Mononuclear cell (primary cell): ENCODE data around the gene FBXW12. TPM values are rescaled to one million over a fixed set of nuclear protein-coding genes. Genes with fewer than 3 reads are reported as not detected.

Experiments
- H3K27me3 ChIP-seq: 2 replicates; pipeline ENCODE4 v1.6.0; 2011; ENCODE audit warnings: low read length, control low read depth; ENCODE audit not compliant: insufficient read depth
- H3K4me1 ChIP-seq: 2 replicates; pipeline ENCODE4 v1.5.1; 2011; ENCODE audit warnings: mild to moderate bottlenecking, low read length, control low read depth; ENCODE audit not compliant: insufficient read depth
- H3K4me3 ChIP-seq: 2 replicates; pipeline ENCODE4 v1.5.1; 2011; ENCODE audit warnings: mild to moderate bottlenecking, low read length, moderate library complexity
- H3K9me3 ChIP-seq: 2 replicates; pipeline ENCODE4 v1.5.1; 2011; ENCODE audit warnings: low read depth, mild to moderate bottlenecking, control low read depth, low read length
- total RNA-seq: library from RNA; depleted of rRNA; stranded (reverse); fragments of >200 nt; gene quantifications from one replicate; pipeline ENCODE4 v1.2.3, GENCODE V29; 2012

The FBXW12 gene
- total RNA-seq, 1 donor = not detected

- no peaks in the 10 kb centered on the region for H3K9me3 ChIP-seq
- no peaks in the 10 kb centered on the region for H3K27me3 ChIP-seq
- no peak overlapping the region for H3K4me3 ChIP-seq
- no peaks in the 10 kb centered on the region for H3K4me1 ChIP-seq
These were observed 38.4 kb downstream of the FBXW12 start for GRCh38 chr3:48410205-48411040.

GRCh38 chr3:48411041-48411588, 39.1 kb downstream of the FBXW12 start:
- no peak overlapping the region for H3K4me3 ChIP-seq
- H3K4me1 ChIP-seq = no peaks in the 10 kb centered on the region
- H3K27me3 ChIP-seq = no peaks in the 10 kb centered on the region
- H3K9me3 ChIP-seq = no peaks in the 10 kb centered on the region

DNA sequence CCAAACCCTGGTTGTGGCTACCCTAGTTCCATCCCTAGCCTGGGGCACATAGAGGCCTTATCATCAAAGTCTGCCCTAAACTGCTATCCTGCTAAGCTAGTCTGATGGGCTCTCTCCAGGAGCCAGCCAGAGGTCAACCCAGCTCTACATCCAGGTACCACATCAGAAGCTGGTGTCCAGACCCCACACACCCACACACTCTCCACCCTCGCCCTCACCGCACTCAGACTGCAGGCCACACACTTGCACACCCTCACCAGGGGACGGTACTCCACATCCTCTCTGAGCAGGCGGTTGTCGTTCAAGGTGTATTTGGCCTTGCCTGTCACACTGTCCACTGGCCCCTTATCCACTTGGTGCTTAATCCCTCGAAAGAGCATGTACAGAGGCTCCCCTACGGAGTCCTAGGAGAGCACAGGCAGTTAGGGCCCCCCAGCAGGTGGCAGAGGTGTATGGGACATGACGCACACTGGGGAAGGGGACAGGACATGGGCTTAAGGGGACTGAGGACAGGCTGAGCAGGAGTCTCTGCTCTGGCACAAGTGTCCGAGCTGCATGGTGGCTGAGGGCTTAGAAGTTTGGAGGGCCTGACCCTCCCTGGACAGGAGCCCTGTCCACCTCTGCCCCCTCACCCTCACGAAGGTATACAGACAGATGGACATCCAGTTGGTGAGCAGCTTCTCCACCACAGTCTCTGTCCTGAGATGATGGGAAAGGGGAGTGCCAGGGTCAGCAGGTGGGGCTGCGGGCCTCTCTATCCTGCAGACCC, 39.8 kb downstream of the FBXW12 start:
- H3K4me1 ChIP-seq = no peaks in the 10 kb centered on the region
- no peaks in the 10 kb centered on the region for H3K9me3 ChIP-seq
- H3K4me3 ChIP-seq = no peak overlapping the region
- no peaks in the 10 kb centered on the region for H3K27me3 ChIP-seq

GRCh38 chr3:48412375-48413001, 40.5 kb downstream of the FBXW12 start:
- no peak overlapping the region for H3K4me3 ChIP-seq

DNA sequence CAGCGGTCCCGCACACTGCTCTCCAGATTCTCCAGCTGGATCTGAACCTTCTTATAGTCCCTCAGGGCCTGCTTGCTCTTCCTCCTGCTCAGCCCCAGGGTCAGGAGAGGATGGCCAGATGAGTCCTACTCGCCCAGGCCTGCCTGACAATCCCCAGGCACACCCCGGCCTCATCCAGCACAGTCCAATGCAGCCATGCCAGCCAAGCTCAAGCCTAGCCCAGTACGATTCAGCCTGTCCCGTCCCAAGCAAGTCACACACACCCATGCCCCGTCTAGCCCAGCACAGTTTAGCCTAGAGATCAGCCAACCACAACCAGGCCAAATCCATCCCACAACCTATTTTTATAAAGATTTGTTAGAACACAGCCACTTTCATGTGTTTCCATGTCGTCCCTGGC, 41.1 kb downstream of the FBXW12 start:
- no peak overlapping the region for H3K4me3 ChIP-seq
- H3K9me3 ChIP-seq = no peaks in the 10 kb centered on the region
- no peaks in the 10 kb centered on the region for H3K27me3 ChIP-seq

More at GRCh38 chr3:48412375-48413001, 40.5 kb downstream of the FBXW12 start:
- Histone ChIP-seq H3K27me3 (no peaks in the 10 kb centered on the region), H3K9me3 (no peaks in the 10 kb centered on the region), H3K4me1 (no peaks in the 10 kb centered on the region)

DNA sequence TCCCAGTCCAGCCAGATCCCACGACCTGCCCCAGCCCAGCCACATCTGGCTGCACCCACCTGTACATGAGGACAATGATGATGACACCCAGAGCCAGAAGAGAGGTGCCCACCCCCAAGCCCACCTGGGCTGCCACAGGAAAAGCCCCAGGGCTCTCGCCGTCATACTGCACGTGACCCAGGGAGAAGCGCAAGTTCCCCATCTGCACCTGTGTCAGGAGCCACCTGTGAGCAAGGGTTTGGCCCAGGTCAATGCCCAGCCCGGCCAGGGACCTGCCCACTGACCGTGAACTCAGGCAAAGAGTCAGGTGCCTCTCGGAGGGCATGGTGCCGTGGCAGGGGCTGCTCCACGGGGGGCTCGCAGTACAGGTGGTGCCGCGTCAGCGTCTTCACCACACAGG, 41.6 kb downstream of the FBXW12 start:
- Histone ChIP-seq H3K9me3 (no peaks in the 10 kb centered on the region), H3K4me3 (no peak overlapping the region), H3K27me3 (no peaks in the 10 kb centered on the region), H3K4me1 (no peaks in the 10 kb centered on the region)

More for the DNA sequence above, 41.1 kb downstream of the FBXW12 start:
- H3K4me1 ChIP-seq = no peaks in the 10 kb centered on the region

- Histone ChIP-seq H3K4me3 (no peak overlapping the region), H3K4me1 (no peaks in the 10 kb centered on the region), H3K9me3 (no peaks in the 10 kb centered on the region), H3K27me3 (no peaks in the 10 kb centered on the region)
These were observed 42.6 kb downstream of the FBXW12 start for GRCh38 chr3:48414376-48415250.

GRCh38 chr3:48415251-48415953, 43.4 kb downstream of the FBXW12 start:
- Histone ChIP-seq H3K4me1 (no peaks in the 10 kb centered on the region), H3K4me3 (no peak overlapping the region), H3K27me3 (no peaks in the 10 kb centered on the region)

GRCh38 chr3:48416091-48416505, 44.1 kb downstream of the FBXW12 start:
- Histone ChIP-seq H3K27me3 (no peaks in the 10 kb centered on the region), H3K9me3 (no peaks in the 10 kb centered on the region), H3K4me3 (no peak overlapping the region), H3K4me1 (no peaks in the 10 kb centered on the region)

More at GRCh38 chr3:48415251-48415953, 43.4 kb downstream of the FBXW12 start:
- H3K9me3 ChIP-seq = no peaks in the 10 kb centered on the region

DNA sequence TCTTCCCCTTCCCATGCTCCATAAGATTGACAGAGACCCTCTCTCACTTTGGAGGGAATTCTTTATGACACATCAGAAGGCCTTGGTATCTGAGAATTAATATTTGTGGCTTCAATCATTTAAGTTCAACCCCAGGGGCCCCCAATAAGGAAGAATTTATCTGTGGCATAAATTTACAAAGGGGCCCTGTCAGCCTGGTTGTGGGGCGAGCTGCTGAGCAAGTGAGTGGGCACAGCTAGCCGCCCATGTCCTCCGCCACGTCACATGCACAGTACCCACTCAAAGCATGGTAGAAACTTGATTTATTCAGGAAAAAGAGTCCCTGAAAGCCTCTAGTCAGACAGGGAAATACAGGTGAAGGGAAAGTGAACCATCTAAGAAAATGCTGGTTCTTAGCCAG, 44.5 kb downstream of the FBXW12 start:
- Histone ChIP-seq H3K27me3 (no peaks in the 10 kb centered on the region), H3K4me3 (no peak overlapping the region), H3K9me3 (no peaks in the 10 kb centered on the region), H3K4me1 (no peaks in the 10 kb centered on the region)

GRCh38 chr3:48417529-48418108, 45.6 kb downstream of the FBXW12 start:
- Histone ChIP-seq H3K4me1 (no peaks in the 10 kb centered on the region), H3K9me3 (no peaks in the 10 kb centered on the region), H3K27me3 (no peaks in the 10 kb centered on the region), H3K4me3 (no peak overlapping the region)

GRCh38 chr3:48418140-48418539, 46.1 kb downstream of the FBXW12 start:
- no peak overlapping the region for H3K4me3 ChIP-seq

DNA sequence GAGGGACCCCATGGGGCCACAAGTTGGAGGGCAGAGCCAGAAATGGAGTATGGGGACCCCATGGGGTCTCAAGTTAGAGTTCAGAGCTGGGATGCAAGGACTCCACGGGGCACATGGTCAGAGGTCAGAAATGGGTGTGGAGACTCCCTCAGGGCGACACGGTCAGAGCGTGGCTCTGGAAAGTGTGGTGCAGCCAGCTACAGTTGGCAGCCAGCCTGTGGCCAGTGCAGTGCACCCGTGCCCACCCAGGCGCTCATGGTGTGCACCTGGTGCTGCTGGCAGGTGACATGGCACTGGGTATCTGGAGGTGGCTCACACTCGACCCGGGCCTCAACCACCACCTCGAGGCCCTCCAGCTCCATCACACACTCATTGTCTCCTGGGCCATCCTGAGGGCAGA, 46.6 kb downstream of the FBXW12 start:
- Histone ChIP-seq H3K4me1 (no peaks in the 10 kb centered on the region), H3K9me3 (no peaks in the 10 kb centered on the region), H3K27me3 (no peaks in the 10 kb centered on the region), H3K4me3 (no peak overlapping the region)

More at GRCh38 chr3:48418140-48418539, 46.1 kb downstream of the FBXW12 start:
- Histone ChIP-seq H3K9me3 (no peaks in the 10 kb centered on the region), H3K27me3 (no peaks in the 10 kb centered on the region), H3K4me1 (no peaks in the 10 kb centered on the region)
